Chondrocyte (in vitro differentiated cells): ENCODE results near the gene UQCRC1. TPM values are rescaled to one million over a fixed set of nuclear protein-coding genes. Genes with fewer than 3 reads are reported as not detected.

Experiments
- DNase-seq: peaks from one replicate; pipeline ENCODE4 v3.0.0; 2021; ENCODE audit warnings: mixed read lengths, low spot score
- H3K27ac Mint-ChIP-seq: one replicate; pipeline ENCODE4 v1.8.0; 2021; ENCODE audit warnings: mild to moderate bottlenecking, moderate library complexity, mixed read lengths; ENCODE audit not compliant: unreplicated experiment
- H3K27me3 Mint-ChIP-seq: 2 replicates; pipeline ENCODE4 v1.8.0; 2021; ENCODE audit warnings: low read depth, mixed read lengths
- H3K36me3 Mint-ChIP-seq: 2 replicates; pipeline ENCODE4 v1.8.0; 2021; ENCODE audit warnings: low read depth, mixed read lengths
- H3K4me1 Mint-ChIP-seq: 2 replicates; pipeline ENCODE4 v1.8.0; 2021; ENCODE audit warnings: low read depth, mild to moderate bottlenecking, mixed read lengths
- H3K4me3 Mint-ChIP-seq: one replicate; pipeline ENCODE4 v1.8.0; 2021; ENCODE audit warnings: mild to moderate bottlenecking, moderate library complexity, mixed read lengths; ENCODE audit not compliant: unreplicated experiment
- H3K9me3 Mint-ChIP-seq: 2 replicates; pipeline ENCODE4 v1.8.0; 2021; ENCODE audit warnings: low read depth, mixed read lengths
- CTCF ChIP-seq: fragments of 200-600 bp; sonication (generic); IDR thresholded peaks from 2 replicates; pipeline ENCODE4 v1.5.0; 2021; ENCODE audit warnings: antibody characterized with exemption, mild to moderate bottlenecking, moderate library complexity
- total RNA-seq: library from RNA; stranded (reverse); gene quantifications from 3 replicates; pipeline ENCODE4 v1.2.1, GENCODE V29; 2021

The UQCRC1 gene
- total RNA-seq, 1 donor from 2014 or later = 258 TPM

- Mint-ChIP-seq H3K27me3 (no peaks in the 10 kb centered on the region), H3K27ac (no peak overlapping the region), H3K36me3 (peaks cover 17% of the 10 kb centered on the region), H3K9me3 (no peaks in the 10 kb centered on the region), H3K4me1 (peaks cover 5% of the 10 kb centered on the region), H3K4me3 (no peak overlapping the region)
- no peak for DNase-seq
- TF ChIP-seq CTCF = no peak
These were observed 43.7 kb upstream of the UQCRC1 start for GRCh38 chr3:48652923-48653715.

DNA sequence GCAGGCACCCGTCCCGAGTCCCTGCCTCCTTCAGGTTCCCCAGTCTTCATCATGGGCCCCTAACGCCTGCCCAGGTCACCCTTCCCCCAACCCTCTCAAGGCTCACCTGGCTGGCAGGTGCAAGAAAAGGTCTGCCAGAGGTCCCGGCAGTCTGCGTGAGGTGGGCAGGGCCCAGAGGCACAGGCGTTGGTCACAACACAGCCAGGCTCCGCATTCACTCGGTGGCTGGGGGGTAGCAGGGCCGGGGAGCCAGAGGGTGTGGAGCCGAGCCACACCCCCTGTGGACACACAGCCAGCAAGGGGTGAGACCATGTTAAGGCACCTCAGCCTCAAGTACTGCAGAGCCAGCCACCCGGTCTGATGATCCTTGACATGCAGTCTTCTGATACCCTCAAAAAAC lies 42.3 kb upstream of the UQCRC1 start:
- DNase-seq = no peak
- H3K4me1 Mint-ChIP-seq = peaks cover 5% of the 10 kb centered on the region
- H3K9me3 Mint-ChIP-seq = no peaks in the 10 kb centered on the region
- H3K27me3 Mint-ChIP-seq = no peaks in the 10 kb centered on the region
- no peak for TF ChIP-seq CTCF
- H3K36me3 Mint-ChIP-seq = peaks cover 18% of the 10 kb centered on the region
- H3K27ac Mint-ChIP-seq = no peak overlapping the region
- H3K4me3 Mint-ChIP-seq = no peak overlapping the region

DNA sequence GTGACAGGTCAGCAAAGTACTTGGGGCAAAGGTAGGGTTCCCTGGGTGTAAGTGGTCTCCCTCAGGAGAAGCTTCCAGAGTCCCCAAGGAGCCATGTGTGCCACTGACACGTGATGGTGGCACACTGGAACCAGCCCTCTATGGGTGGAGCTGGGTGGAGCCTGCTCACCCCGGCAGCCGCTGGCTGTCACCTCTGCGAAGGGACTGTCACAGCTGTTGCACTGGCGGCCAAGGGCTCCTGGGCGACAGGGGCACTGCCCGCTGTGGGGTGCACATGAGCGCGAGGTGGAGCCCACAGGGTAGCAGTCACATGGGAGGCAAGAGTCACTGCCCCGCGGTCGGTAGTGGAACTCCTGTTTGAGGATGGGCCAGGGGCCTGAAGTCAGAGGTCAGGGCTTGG lies 41.3 kb upstream of the UQCRC1 start:
- H3K4me3 Mint-ChIP-seq = no peak overlapping the region
- no peaks in the 10 kb centered on the region for H3K9me3 Mint-ChIP-seq
- H3K4me1 Mint-ChIP-seq = peaks cover 5% of the 10 kb centered on the region
- DNase-seq = no peak
- no peaks in the 10 kb centered on the region for H3K27me3 Mint-ChIP-seq
- peaks cover 22% of the 10 kb centered on the region for H3K36me3 Mint-ChIP-seq
- H3K27ac Mint-ChIP-seq = no peak overlapping the region
- TF ChIP-seq CTCF = no peak

DNA sequence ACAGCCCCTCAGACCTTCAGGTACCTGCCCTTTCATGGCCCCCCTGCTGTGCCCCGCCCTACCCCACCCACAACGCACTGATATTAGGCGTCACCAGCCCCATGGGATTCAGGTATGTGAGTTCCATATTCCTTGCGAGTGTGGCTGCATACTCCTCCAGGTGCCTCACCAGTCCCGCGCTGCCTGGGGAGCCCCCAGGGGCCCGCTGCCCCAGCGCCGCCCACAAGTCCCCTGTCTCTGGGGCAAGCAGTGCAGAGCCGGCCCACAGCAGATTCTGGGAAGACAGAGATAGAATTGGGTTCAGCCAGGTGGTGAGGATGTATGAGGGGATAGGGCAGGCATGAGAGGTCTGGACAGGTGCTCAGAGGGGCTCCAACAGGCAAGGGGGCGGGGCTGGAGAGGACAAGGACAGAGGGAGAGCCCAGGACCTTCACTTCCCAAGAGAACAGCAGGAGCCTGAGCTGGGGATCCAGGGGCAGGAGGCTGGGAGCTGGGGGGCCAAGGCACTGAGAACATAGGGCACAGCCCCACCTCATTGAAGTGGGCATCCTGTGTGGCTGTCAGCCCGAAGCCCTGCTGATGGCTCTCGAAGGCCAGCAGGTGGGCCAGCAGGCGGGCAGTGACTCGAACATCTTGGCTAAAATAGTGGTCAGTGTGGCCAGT lies 38.9 kb upstream of the UQCRC1 start:
- no peaks in the 10 kb centered on the region for H3K4me1 Mint-ChIP-seq
- H3K9me3 Mint-ChIP-seq = no peaks in the 10 kb centered on the region
- H3K4me3 Mint-ChIP-seq = no peak overlapping the region
- no peak for DNase-seq
- peaks cover 22% of the 10 kb centered on the region for H3K36me3 Mint-ChIP-seq
- H3K27me3 Mint-ChIP-seq = no peaks in the 10 kb centered on the region
- H3K27ac Mint-ChIP-seq = no peak overlapping the region
- TF ChIP-seq CTCF = no peak

DNA sequence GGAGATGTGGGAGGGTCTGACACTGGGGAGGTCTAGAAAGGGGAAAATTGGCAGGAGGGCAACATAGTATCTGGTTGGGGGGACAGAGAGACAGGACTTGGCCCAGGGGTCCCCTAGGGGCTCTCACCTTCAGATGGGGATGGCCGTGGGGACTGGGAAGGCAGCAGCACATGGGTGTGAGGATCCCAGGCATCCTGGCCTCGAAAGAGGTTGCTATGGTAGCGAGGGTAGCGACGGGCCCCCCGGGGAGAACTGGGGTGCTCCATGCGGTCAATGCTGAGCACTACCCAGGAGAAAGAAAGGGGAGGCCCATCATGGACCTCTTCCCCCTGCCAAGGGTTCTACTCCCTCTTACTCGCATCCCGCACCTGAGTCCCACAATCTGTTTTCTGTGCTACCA lies 38.3 kb upstream of the UQCRC1 start:
- H3K27ac Mint-ChIP-seq = no peak overlapping the region
- no peak for TF ChIP-seq CTCF
- no peak for DNase-seq
- H3K4me3 Mint-ChIP-seq = no peak overlapping the region
- H3K36me3 Mint-ChIP-seq = peaks cover 18% of the 10 kb centered on the region
- no peaks in the 10 kb centered on the region for H3K9me3 Mint-ChIP-seq
- no peaks in the 10 kb centered on the region for H3K27me3 Mint-ChIP-seq
- no peaks in the 10 kb centered on the region for H3K4me1 Mint-ChIP-seq
